CD14-positive monocyte (primary cell): ENCODE measurements around the gene USP24. TPM values are rescaled to one million over a fixed set of nuclear protein-coding genes. Genes with fewer than 3 reads are reported as not detected.

Source experiments
- DNase-seq, 3 donors: peaks; one replicate each; pipeline ENCODE4 v3.0.0-alpha.2; 2011 to 2022
- H2AFZ ChIP-seq: 2 replicates; pipeline ENCODE4 v1.6.0; 2012; ENCODE audit warnings: mild to moderate bottlenecking, low read depth, low read length, inconsistent platforms; ENCODE audit not compliant: insufficient read depth, poor library complexity, severe bottlenecking
- H3K27ac ChIP-seq, 2 donors: 1 replicate in 1 of 2; 2 replicates in 1 of 2; pipeline ENCODE4 v1.5.1; 2012 to 2013; ENCODE audit warnings: low read length in 2 of 2, control low read depth in 1 of 2, inconsistent platforms in 1 of 2, low read depth in 1 of 2, mild to moderate bottlenecking in 1 of 2
- H3K27me3 ChIP-seq, 2 donors: one replicate each; pipeline versions ENCODE4 v1.6.0 to v1.6.1; 2011 to 2013; ENCODE audit warnings: low read length in 2 of 2; ENCODE audit not compliant: control insufficient read depth in 2 of 2, insufficient read depth in 2 of 2
- H3K36me3 ChIP-seq, 2 donors: replicated peaks in 1 of 2; 1 replicate in 1 of 2; 2 replicates in 1 of 2; pipeline versions ENCODE4 v1.5.1 to v1.6.1; 2012 to 2013; ENCODE audit warnings: low read length in 2 of 2, control low read depth in 1 of 2, inconsistent platforms in 1 of 2, mild to moderate bottlenecking in 1 of 2; ENCODE audit not compliant: insufficient read depth in 2 of 2, control insufficient read depth in 1 of 2
- H3K4me1 ChIP-seq, 2 donors: 1 replicate in 1 of 2; 2 replicates in 1 of 2; pipeline versions ENCODE4 v1.5.1 to v1.6.1; 2012 to 2013; ENCODE audit warnings: low read length in 2 of 2, control low read depth in 1 of 2, inconsistent platforms in 1 of 2, mild to moderate bottlenecking in 1 of 2, moderate library complexity in 1 of 2; ENCODE audit not compliant: insufficient read depth in 2 of 2, control insufficient read depth in 1 of 2
- H3K4me2 ChIP-seq: replicated peaks from 2 replicates; pipeline ENCODE3; 2012; ENCODE audit warnings: low read length, moderate library complexity, mild to moderate bottlenecking; ENCODE audit not compliant: poor library complexity, severe bottlenecking; ENCODE audit errors: extremely low read depth
- H3K4me3 ChIP-seq, 3 experiments: fragments of 200-600 bp in 1 of 3; sonication (generic) in 1 of 3; replicated peaks in 1 of 3; 1 replicate in 2 of 3; 2 replicates in 1 of 3; pipeline ENCODE4 v1.5.1; 2011 to 2013; ENCODE audit warnings: low read length in 3 of 3, mild to moderate bottlenecking in 3 of 3, control low read depth in 2 of 3, low read depth in 2 of 3, inconsistent platforms in 1 of 3, moderate library complexity in 1 of 3
- H3K79me2 ChIP-seq: 2 replicates; pipeline ENCODE4 v1.6.0; 2012; ENCODE audit warnings: mild to moderate bottlenecking, control low read depth, inconsistent platforms, low read length, moderate library complexity; ENCODE audit not compliant: insufficient read depth
- H3K9ac ChIP-seq: 2 replicates; pipeline ENCODE4 v1.6.0; 2017; ENCODE audit warnings: low read length, mild to moderate bottlenecking; ENCODE audit not compliant: insufficient read depth, poor library complexity, severe bottlenecking
- H3K9me3 ChIP-seq, 2 donors: replicated peaks in 1 of 2; 1 replicate in 1 of 2; 2 replicates in 1 of 2; pipeline versions ENCODE4 v1.5.1 to v1.6.1; 2012 to 2013; ENCODE audit warnings: low read length in 2 of 2, control low read depth in 1 of 2; ENCODE audit not compliant: control insufficient read depth in 1 of 2, insufficient read depth in 1 of 2
- H4K20me1 ChIP-seq: 2 replicates; pipeline ENCODE4 v1.6.0; 2012; ENCODE audit warnings: mild to moderate bottlenecking, low read length, control low read depth, moderate library complexity; ENCODE audit not compliant: insufficient read depth
- H3K27ac Mint-ChIP-seq, 7 donors: one replicate each; pipeline ENCODE4 v1.8.0; 2020; ENCODE audit warnings: mild to moderate bottlenecking in 7 of 7, mixed read lengths in 7 of 7, moderate library complexity in 6 of 7, inconsistent platforms in 2 of 7
- H3K27me3 Mint-ChIP-seq, 3 donors: one replicate each; pipeline ENCODE4 v1.8.0; 2021 to 2022; ENCODE audit warnings: low read depth in 3 of 3, mild to moderate bottlenecking in 3 of 3, mixed read lengths in 3 of 3, moderate library complexity in 3 of 3, inconsistent platforms in 1 of 3
- H3K36me3 Mint-ChIP-seq, 2 donors: one replicate each; pipeline ENCODE4 v1.8.0; 2020; ENCODE audit warnings: mixed read lengths in 2 of 2, inconsistent platforms in 1 of 2, mild to moderate bottlenecking in 1 of 2
- H3K4me1 Mint-ChIP-seq: one replicate; pipeline ENCODE4 v1.8.0; 2020; ENCODE audit warnings: mild to moderate bottlenecking, mixed read lengths
- H3K4me3 Mint-ChIP-seq, 2 donors: one replicate each; pipeline ENCODE4 v1.8.0; 2020; ENCODE audit warnings: mild to moderate bottlenecking in 2 of 2, mixed read lengths in 2 of 2, moderate library complexity in 1 of 2
- H3K9me3 Mint-ChIP-seq, 7 donors: one replicate each; pipeline ENCODE4 v1.8.0; 2020 to 2022; ENCODE audit warnings: mixed read lengths in 7 of 7, mild to moderate bottlenecking in 6 of 7, moderate library complexity in 6 of 7, inconsistent platforms in 2 of 7
- CTCF ChIP-seq: fragments of 200-600 bp; IDR thresholded peaks from one replicate; pipeline ENCODE4 v1.8.0; 2022; ENCODE audit warnings: antibody characterized with exemption, mild to moderate bottlenecking
- WGBS: methylation state at CpG from one replicate; pipeline ENCODE4 v1.1.5; 2013; ENCODE audit warnings: missing lambda C conversion rate; ENCODE audit not compliant: insufficient coverage; 5-methylcytosine and 5-hydroxymethylcytosine counted together
- intact Hi-C, 2 donors: fragments of 100-400 bp; cut with micrococcal nuclease; formaldehyde crosslinking; loops; one replicate each; pipeline versions ENCODE4 v1.15.0 to v1.15.1; 2023
- polyA plus RNA-seq, 3 donors: library from polyadenylated mRNA; depleted of rRNA in 1 of 3; unstranded in 2 of 3; stranded (reverse) in 1 of 3; fragments of 300-500 nt in 2 of 3; fragments of >200 nt in 1 of 3; fragmentation: Illumina TruSeq in 2 of 3; gene quantifications; 1 replicate in 2 of 3; 2 replicates in 1 of 3; pipeline ENCODE4 v1.2.3, GENCODE V29; 2012 to 2021

USP24 gene
- polyA plus RNA-seq, 3 donors: 1.1 to 14.2 (median 2.1) TPM

- no peak overlapping the region for H3K27ac ChIP-seq
- no peak overlapping the region for H2AFZ ChIP-seq
- intact Hi-C loops: no loop called here
- H3K4me1 Mint-ChIP-seq: no peaks in the 10 kb centered on the region
- DNase-seq: no peak
- no peak overlapping the region for H3K4me3 Mint-ChIP-seq
- H4K20me1 ChIP-seq: no peaks in the 10 kb centered on the region
- H3K27me3 ChIP-seq: no peaks in the 10 kb centered on the region
- 83% methylated on average over 1 of the region's 2 CpGs for WGBS
- no peak overlapping the region for H3K9ac ChIP-seq
- H3K9me3 Mint-ChIP-seq: no peaks in the 10 kb centered on the region
- no peak overlapping the region for H3K27ac Mint-ChIP-seq
- H3K4me2 ChIP-seq: no peak overlapping the region
- no peak overlapping the region for H3K4me3 ChIP-seq
- peaks cover 93 to 96% of the 10 kb centered on the region in 2 donors for H3K36me3 Mint-ChIP-seq
- no peaks in the 10 kb centered on the region for H3K79me2 ChIP-seq
- H3K9me3 ChIP-seq: no peaks in the 10 kb centered on the region
- peaks cover 99 to 100% of the 10 kb centered on the region in 2 donors for H3K36me3 ChIP-seq
- H3K27me3 Mint-ChIP-seq: no peaks in the 10 kb centered on the region
- no peak for TF ChIP-seq CTCF
- H3K4me1 ChIP-seq: no peaks in the 10 kb centered on the region
Measured at GRCh38 chr1:55081905-55082296, 133.3 kb downstream of the USP24 start.

GRCh38 chr1:55081188-55081904 lies 133.8 kb downstream of the USP24 start:
- Histone ChIP-seq H3K27ac (no peak overlapping the region), H3K79me2 (no peaks in the 10 kb centered on the region), H2AFZ (no peak overlapping the region), H3K4me1 (no peaks in the 10 kb centered on the region), H3K4me2 (no peak overlapping the region), H3K4me3 (no peak overlapping the region), H3K36me3 (peaks cover 99 to 100% of the 10 kb centered on the region in 2 donors), H3K9ac (no peak overlapping the region), H3K9me3 (no peaks in the 10 kb centered on the region), H3K27me3 (no peaks in the 10 kb centered on the region), H4K20me1 (no peaks in the 10 kb centered on the region)
- intact Hi-C loops: no loop called here
- DNase-seq: no peak
- Mint-ChIP-seq H3K9me3 (no peaks in the 10 kb centered on the region), H3K27me3 (no peaks in the 10 kb centered on the region), H3K27ac (no peak overlapping the region), H3K36me3 (peaks cover 95 to 98% of the 10 kb centered on the region in 2 donors), H3K4me3 (no peak overlapping the region), H3K4me1 (no peaks in the 10 kb centered on the region)
- no peak for TF ChIP-seq CTCF
- 100% methylated on average over 4 of the region's 9 CpGs for WGBS
